ENCODE results near the gene NLRC4. TPM values are rescaled to one million over a fixed set of nuclear protein-coding genes. Genes with fewer than 3 reads are reported as not detected.

The NLRC4 gene
- total and polyA plus RNA-seq, 8 donors: 0.13 to 1.9 (median 0.34) TPM

- DNase-seq (no peak), ATAC-seq (no peak), FAIRE-seq (no peak)
- no peak overlapping the region for H3K4me3 ChIP-seq
- no peak for TF ChIP-seq CTCF (IDR thresholded peaks at IDR 0.05)
- intact Hi-C loops (cut with DNase I): no loop called here
- H3K27me3 ChIP-seq: no peaks in the 10 kb centered on the region
- H3K27ac ChIP-seq: no peak overlapping the region
- WGBS, 2 donors: 87 to 91% methylated on average over 2 of the region's 2 CpGs
- H3K9me3 ChIP-seq: no peaks in the 10 kb centered on the region
- no peaks in the 10 kb centered on the region for H3K4me1 ChIP-seq
- H3K36me3 ChIP-seq: no peaks in the 10 kb centered on the region
Observed at GRCh38 chr2:32237996-32238395, 26.7 kb downstream of the NLRC4 start.

GRCh38 chr2:32237488-32237887, 27.2 kb downstream of the NLRC4 start:
- intact Hi-C loops (cut with DNase I): no loop called here
- no peak for DNase-seq
- WGBS, 2 donors: 94 to 96% methylated on average over 2 of the region's 2 CpGs
- no peak for TF ChIP-seq CTCF (IDR thresholded peaks at IDR 0.05)
- Histone ChIP-seq H3K27me3 (no peaks in the 10 kb centered on the region), H3K36me3 (no peaks in the 10 kb centered on the region), H3K4me3 (no peak overlapping the region), H3K9me3 (no peaks in the 10 kb centered on the region), H3K4me1 (peaks cover 0 to 2% (median 0%) of the 10 kb centered on the region in 3 donors), H3K27ac (no peak overlapping the region)
- FAIRE-seq: no peak
- no peak for ATAC-seq

DNA sequence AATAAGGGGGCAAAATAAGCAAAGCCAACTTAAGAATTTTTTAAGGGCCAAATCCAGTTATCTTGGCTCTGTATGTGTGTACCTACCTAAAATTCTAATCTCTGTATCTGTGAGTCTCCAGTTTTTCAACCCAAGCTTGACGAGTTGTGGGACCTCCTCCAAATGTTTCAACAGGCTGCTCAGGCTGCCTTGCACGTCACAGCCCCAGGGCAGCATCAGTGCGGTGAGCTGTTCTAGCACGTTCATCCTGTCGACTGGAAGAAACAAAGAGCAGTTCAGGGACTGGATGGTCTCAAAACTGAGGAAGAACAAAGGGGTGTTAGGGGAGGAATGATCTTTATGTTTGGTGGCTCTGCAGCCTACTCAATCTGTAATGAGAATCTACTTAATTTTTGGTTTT, 29.4 kb downstream of the NLRC4 start:
- no peak overlapping the region for H3K4me3 ChIP-seq
- peaks cover 0 to 6% (median 0%) of the 10 kb centered on the region in 3 donors for H3K4me1 ChIP-seq
- H3K9me3 ChIP-seq: no peaks in the 10 kb centered on the region
- TF ChIP-seq CTCF (IDR thresholded peaks at IDR 0.05): no peak
- no peaks in the 10 kb centered on the region for H3K27me3 ChIP-seq
- intact Hi-C loops (cut with DNase I): no loop called here
- 87 to 89% methylated on average over 5 of the region's 5 CpGs for WGBS, 2 donors
- ATAC-seq (no peak), DNase-seq (no peak), FAIRE-seq (no peak)
- no peaks in the 10 kb centered on the region for H3K36me3 ChIP-seq
- no peak overlapping the region for H3K27ac ChIP-seq

DNA sequence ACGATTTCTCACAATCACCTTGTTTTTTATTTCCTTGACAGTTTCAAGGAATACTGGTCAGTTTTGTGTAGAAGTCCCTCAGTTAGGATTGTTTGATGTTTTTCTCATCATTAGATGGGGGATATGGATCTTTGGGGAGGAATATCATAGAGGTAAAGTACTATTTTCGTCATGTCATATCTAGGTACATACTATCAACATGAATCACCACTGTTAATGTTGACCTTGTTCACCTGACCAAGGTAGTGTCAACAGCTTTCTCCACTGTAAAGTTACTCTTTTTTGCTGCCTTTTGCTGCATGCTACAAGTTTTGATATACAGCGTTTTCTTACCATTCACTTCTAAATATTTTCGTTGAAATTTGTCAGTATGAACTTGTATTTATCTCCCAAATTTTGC, 32.7 kb downstream of the NLRC4 start:
- intact Hi-C loops (cut with DNase I): no loop called here
- FAIRE-seq (no peak), DNase-seq (no peak), ATAC-seq (peak; percentile 69 to 95 (median 86))
- Histone ChIP-seq H3K4me3 (no peak overlapping the region), H3K4me1 (peaks cover 0 to 9% (median 0%) of the 10 kb centered on the region in 3 donors), H3K27ac (peak overlapping the region in 1 of 4 donors; percentile 42), H3K9me3 (no peaks in the 10 kb centered on the region), H3K27me3 (no peaks in the 10 kb centered on the region), H3K36me3 (no peaks in the 10 kb centered on the region)
- WGBS, 2 donors: 47 to 48% methylated on average over 4 of the region's 4 CpGs
- TF ChIP-seq CTCF (IDR thresholded peaks at IDR 0.05): no peak

GRCh38 chr2:32229635-32230034, 35.1 kb downstream of the NLRC4 start:
- no peak for FAIRE-seq
- Histone ChIP-seq H3K36me3 (no peaks in the 10 kb centered on the region), H3K27me3 (no peaks in the 10 kb centered on the region), H3K4me1 (peaks cover 0 to 9% (median 0%) of the 10 kb centered on the region in 3 donors), H3K27ac (no peak overlapping the region), H3K4me3 (no peak overlapping the region), H3K9me3 (no peaks in the 10 kb centered on the region)
- intact Hi-C loops (cut with DNase I): no loop called here
- WGBS, 2 donors: 38 to 45% methylated on average over 1 of the region's 1 CpG
- DNase-seq: no peak
- no peak for ATAC-seq
- TF ChIP-seq CTCF (IDR thresholded peaks at IDR 0.05): no peak

Data from pancreas (tissue), 10 donors.